Stimulated activated CD8-positive, alpha-beta memory T cell treated with anti-CD3 and anti-CD28 coated beads, Interleukin-2, amount 100 ng/mL, for 48 hours (primary cell): ENCODE data around the gene MT1H.
A peak's percentile ranks its signal among the peaks of the same experiment; 100 is the strongest.
"Not testable (repeated sequence)": the region's sequence is repeated elsewhere in the genome, so short reads cannot be mapped to it uniquely, and the experiment has no call there.

Source experiments
- DNase-seq, 2 donors: peaks; one replicate each; pipeline ENCODE4 v3.0.0-alpha.2; 2020; ENCODE audit warnings: low read depth in 2 of 2

The MT1H gene

DNA sequence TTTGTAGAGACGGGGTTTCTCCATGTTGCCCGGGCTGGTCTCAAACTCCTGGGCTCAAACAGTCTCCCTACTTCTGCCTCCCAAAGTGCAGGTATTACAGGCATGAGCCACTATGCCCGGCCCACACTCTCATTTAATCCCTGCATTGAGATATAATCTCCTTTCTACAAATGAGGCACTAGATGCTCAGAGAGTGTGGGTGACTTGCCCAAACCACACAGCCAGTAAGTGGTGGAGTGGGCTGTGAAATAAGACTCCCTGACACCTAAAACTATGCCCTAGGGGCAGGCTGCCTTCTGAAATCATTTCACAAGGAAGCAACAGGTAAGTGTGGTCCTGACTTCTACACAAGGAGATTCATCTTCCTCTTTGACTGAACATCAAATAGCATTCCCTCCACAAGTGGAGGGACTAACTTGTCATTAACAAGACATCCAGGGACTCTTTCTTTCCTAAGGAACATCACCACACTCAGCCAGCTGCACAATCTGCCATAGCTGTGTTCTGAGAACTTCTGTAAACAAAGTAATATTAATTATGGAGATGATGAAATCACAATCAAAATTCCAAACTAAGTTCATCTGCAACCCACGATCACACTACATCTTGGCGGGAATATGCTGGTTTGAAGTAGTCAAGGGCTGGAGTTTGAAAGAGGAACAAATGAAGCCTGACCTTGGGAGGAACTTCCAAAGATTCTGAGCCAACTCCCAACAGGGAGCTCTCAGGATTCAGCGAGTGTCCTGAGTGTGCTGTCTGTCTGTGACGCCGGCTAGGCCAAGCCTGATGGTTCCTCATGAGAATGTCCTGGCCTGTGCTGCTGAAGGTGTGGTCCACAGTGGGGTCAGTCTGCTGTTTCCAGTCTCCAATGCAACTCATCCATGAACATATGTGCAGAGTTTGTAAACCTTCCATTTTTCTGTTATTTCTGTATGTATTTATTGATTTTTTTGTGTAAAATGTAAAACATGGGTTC, 4.0 kb upstream of the MT1H start:
- not testable (repeated sequence) for DNase-seq

DNA sequence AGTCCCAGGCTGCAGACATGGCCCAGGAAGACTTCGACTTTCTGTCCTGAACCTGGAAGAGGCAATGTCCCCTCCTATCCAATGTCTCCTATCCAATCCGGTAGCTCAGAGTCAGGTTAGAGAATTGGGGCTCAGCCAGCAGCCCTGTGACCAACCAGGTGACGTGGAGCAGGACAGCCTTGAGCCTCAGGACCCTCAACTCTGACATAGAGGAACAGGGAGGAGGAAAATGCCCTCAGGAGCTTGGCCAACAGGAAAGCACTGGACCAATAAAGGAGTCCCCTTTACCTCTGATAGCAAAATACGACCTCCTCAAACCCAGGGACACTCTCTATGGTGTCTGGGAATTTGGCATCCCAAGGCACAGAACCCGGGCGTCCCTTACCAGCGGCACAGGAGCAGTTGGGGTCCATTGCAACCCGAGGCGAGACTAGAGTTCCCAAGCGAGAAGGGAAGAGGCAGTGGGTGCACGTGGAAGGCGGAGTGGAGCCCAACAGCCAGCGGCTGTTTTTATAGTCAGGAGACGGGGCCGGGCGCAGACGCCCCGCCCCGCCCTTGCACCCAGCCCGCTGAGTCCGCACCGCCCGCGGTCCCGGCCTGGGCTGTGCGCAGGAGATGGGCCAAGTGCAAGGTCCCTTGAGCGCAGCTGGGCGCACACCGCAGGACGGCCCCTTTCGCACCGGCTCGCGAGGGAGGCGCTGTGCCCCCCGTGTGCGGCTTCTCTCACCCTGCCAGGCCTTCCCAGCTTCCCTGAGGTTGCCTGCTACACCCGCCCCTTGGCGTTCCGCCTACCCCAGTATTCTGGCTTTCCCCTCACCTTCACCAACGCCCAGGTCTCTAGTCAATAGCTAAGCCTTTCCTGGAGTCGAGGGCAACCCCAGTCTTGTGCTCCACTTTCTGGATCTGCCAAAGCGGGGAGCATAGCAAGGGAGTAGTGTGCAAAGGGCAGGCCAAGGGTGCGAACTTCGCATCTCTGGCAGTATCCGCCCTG, 1.7 kb upstream of the MT1H start, which contains the start of gene MT1G:
MT1G (minus strand) TSS at position 485 of the 991 bp plus-strand sequence; CDS start at position 413, 72 bp downstream.
- DNase-seq = peak; percentile 44 to 53

DNA sequence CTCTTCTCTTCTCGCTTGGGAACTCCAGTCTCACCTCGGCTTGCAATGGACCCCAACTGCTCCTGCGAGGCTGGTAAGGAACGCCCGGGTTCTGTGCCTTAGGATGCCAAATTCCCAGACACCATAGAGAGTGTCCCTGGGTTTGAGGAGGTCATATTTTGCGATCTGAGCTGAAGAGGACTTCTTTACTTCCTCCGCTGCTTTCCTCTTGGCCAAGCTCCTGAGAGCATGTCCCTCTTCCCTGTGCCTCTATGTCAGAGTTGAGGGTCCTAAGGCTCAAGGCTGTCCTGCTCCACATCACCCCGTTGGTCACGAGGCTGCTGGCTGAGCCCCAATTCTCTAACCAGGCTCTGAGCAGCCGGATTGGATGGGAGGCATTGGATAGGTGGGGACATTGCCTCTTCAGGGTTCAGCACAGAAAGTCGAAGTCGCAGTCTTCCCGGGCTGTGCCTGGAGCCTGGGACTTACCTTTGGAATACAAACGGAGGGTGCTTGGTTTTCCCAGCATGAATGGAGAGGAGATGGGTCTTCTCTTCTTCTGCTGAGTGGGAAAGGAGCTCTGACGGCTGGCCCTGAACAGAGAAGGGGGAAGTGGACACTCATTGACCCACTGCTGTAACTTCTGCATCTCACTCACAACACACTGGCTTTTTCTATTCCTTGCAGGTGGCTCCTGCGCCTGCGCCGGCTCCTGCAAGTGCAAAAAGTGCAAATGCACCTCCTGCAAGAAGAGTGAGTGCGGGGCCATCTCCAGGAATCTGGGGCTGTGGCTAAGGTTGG, 416 bp downstream of the MT1H start:
- no peak for DNase-seq

DNA sequence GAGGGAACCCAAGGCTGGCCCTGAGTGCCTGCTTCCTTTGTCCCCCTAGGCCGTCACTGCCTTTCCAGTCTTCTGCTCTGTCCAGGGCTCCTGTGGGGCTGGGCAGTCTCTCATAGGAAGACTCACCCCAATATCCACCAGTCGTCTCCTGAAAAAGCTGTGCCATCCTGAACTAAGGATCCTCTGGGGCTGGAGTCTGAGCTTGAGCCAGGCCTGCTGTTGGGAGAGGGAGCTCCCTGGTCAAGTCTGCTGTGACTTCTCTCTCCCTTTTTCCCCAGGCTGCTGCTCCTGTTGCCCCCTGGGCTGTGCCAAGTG, 963 bp downstream of the MT1H start:
- no peak for DNase-seq

DNA sequence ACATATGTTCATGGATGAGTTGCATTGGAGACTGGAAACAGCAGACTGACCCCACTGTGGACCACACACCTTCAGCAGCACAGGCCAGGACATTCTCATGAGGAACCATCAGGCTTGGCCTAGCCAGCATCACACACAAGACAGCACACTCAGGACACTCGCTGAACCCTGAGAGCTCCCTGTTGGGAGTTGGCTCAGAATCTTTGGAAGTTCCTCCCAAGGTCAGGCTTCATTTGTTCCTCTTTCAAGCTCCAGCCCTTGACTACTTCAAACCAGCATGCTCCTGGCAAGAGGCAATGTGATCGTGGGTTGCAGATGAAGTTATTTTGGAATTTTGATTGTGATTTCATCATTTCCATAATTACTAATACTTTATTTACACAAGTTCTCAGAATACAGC, 2.1 kb downstream of the MT1H start:
- DNase-seq = not testable (repeated sequence)

DNA sequence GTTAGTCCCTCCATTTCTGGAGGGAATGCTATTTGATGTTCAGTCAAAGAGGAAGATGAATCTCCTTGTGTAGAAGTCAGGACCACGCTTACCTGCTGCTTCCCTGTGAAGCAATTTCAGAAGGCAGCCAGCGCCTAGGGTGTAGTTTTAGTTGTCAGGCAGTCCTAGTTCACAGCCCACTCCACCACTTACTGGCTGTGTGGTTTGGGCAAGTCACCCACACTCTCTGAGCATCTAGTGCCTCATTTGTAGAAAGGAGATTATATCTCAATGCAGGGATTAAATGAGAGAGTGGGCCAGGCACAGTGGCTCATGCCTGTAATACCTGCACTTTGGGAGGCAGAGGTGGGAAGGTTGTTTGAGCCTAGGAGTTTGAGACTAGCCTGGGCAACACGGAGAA, 2.6 kb downstream of the MT1H start:
- DNase-seq = not testable (repeated sequence)

DNA sequence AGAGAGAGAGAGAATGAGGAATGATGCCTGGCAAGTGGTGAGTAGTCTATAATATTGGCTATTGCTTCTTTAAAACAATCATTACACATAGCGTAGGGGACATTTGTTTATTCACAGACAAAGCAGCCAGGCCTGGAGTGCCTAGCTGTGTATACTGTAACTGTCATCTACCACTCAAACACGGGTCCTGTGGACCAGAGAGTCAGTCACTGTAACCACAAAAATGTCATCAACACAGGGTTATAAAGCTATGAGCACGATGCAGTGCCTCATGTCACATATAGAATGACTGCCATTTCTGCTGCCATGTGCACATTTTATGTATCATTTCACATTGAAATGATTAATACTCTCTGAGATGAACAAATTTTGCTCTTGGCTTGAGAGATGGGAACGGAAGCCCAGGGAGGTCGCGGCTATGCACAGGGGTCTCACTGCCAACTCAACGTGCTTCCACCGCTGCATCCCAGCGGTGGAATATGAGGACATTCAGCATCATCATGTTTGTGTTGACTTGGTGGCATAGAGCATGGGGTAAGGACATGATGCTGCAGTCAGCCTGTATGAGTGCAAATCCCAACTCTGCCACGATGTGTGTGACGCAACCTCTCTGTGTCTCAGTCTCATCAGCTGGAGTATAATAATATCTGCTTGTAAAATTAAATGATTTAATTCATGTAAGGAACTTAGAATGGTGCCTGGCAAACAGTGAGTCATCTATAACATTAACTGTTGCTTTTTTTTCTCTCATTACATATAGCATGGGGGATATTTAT, 3.3 kb downstream of the MT1H start:
- no peak for DNase-seq

DNA sequence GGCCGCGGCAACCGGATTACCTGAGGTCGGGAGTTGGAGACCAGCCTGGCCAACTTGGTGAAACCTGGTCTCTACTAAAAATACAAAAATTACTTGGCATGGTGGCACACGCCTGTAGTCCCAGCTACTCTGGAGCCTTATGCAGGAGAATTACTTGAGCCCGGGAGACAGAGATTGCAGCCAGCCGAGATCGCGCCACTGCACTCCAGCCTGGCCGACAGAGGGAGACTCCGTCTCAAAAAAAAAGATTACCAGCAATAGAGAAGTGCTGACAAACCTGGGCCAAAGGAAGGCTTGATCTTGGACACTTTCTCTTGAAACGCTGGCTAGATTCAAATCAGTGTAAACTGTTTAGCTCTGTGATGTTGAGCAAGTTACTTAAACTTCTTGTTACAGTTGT, 4.3 kb downstream of the MT1H start:
- no peak for DNase-seq

DNA sequence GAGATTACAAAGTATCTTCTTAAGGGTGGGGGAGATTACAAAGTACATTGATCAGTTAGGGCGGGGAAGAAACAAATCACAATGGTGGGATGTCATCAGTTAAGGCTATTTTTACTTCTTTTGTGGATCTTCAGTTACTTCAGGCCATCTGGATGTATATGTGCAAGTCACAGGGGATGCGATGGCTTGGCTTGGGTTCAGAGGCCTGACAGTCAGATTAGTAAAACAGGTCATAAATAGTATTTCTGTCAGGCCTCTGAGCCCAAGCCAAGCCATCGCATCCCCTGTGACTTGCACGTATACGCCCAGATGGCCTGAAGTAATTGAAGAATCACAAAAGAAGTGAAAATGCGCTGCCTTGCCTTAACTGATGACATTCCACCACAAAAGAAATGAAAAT, 5.0 kb downstream of the MT1H start:
- not testable (repeated sequence) for DNase-seq

DNA sequence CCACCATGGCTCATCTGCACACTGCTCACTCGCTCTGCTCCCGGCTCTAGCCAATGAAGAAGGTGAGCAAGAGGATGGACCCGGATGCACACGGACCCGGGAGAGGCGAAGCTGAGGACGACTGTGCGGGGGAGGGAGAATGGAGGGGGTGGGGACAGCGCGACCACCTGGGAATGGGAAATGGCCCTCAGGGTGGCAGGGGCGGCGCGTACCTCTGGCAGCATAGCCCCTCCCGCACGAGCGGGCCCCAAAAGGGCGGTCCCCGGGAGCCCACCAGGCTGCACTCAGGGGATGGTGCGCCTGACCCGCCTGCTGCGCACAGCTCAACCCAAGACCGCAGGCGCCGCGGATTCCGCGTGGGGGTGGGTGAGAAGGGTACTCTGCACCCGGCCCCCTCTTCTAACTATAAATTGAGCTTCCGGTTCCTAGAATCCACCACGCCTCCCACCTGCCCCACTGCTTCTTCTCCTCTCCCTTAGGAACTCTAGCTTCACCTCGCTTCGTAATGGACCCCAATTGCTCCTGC, 6.1 kb downstream of the MT1H start:
- peak; percentile 54 to 63 for DNase-seq

DNA sequence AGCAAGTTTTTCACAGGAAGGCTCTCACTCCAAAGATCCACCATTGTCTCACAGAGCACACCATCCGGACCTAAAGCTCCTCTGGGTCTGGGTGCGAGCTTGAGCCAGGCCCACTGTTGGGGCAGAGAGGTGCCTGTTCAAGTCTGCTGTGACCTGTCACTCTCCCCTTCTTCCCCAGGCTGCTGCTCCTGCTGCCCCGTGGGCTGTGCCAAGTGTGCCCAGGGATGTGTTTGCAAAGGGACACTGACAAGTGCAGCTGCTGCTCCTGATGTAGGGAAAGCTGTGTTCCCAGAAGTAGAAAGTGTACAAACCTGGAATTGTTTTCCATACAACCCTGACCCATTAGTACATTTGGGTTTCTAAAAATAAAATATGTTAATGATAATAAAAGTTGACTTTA, 7.9 kb downstream of the MT1H start:
- no peak for DNase-seq

DNA sequence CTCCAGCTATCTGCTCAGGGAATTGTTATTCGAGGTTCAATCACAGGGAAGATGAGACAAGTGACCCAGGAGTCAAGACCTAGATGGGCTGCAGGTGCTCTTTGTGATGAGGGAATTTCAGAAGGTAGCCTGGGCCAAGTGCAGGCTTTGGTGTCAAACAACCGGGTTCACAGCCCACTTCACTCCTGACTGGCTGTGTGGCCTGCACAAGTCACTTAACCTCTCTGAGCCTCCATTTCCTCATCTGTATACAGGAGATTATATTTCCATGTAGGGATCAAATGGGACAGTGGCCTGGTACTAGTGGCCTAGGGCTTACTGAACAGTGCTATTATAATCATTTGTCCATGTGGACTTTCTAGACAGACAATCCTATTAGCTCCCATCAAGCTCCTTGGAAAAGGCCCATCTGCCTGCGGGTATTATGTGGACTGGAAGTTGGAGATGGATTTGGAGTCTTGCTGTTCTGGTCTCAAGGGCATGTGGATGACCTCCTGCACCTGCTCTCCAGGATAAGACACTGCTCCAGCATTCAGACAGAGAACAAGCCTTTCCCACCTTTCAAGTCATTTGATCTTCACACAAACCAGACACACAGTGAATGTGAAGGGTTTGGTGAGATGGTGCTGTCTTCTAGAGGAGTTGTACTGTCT, 9.6 kb downstream of the MT1H start:
- DNase-seq = no peak

DNA sequence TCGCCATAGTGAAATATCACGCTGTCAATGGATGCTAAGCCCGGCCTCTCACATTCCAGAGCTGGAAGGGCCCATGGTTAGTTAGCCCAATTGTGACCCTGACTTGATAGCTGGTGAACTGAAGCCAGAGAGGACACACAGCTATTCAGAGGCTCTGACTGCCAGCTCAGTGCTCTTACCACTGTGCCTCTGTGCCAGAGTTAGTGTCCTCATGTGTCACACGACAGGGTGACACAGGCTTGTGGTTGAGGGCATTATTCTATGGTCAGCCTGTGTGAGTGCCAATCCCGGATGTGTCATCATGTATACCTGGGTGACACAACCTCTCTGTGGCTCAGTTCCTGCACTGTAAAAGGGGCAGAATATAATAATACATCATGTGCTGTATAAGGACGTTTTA, 10.2 kb downstream of the MT1H start:
- DNase-seq = no peak

DNA sequence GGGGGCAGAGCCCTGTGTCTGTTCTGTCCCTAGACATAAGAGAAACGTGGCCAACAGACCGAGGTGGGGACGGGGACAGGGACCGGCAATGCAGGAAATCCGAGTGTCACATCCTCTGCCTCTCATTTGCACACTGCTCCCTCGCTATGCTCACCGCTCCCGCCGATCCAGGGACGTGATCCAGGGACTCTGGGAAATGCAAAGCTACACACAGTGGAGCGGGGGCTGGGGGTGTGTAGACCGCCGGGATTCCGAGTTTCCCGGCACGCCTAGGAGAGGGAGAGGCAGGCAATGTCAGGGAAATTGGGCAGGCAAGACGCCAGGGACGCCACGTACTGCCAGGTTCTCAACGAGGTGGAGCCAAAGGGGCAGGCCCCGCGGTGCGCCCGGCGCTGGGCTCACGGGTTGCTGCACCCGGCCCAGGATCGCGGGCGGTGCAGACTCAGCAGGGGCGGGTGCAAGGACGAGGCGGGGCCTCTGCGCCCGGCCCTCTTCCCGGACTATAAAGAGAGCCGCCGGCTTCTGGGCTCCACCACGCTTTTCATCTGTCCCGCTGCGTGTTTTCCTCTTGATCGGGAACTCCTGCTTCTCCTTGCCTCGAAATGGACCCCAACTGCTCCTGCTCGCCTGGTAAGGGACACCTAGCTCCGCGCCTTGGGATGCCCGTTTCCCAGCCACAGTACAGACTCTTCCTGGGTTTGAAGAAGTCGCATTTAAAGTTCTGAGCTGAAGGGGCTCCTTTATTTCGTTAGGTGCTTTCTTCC, 12.5 kb downstream of the MT1H start, which contains the start of gene MT1X:
MT1X (plus strand) TSS at position 532 of the 764 bp plus-strand sequence; CDS start at position 603, 71 bp downstream.
- DNase-seq = peak; percentile 89

DNA sequence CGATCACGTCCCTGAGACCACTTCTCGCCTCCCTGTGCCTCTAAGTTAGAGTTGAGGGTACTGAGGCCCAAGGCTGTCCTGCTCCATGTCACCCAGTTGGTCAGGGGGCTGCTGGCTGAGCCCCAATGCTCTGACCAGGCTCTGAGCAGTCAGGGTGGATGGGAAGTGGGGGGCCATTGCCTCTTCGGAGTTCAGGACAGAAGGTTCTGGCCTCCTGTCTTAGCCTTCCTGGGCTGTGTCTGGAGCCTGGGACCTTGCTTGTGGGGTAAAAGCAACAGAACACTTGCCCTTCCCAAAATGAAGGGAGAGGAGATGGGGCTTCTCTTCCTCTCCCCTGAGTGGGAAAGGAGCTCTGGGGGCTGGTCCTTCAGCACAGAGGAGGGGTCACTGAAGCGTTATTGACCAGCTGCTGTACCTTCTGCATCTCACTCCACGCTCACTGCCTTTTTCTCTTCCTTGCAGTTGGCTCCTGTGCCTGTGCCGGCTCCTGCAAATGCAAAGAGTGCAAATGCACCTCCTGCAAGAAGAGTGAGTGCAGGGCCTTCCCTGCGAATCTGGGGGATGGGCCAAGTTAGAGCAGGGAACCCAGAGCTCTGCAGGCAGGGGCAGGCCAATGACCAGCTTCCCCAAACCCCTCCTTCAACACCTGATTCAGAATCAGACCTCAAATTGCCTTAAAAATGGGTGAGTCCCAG, 13.2 kb downstream of the MT1H start:
- DNase-seq = no peak

DNA sequence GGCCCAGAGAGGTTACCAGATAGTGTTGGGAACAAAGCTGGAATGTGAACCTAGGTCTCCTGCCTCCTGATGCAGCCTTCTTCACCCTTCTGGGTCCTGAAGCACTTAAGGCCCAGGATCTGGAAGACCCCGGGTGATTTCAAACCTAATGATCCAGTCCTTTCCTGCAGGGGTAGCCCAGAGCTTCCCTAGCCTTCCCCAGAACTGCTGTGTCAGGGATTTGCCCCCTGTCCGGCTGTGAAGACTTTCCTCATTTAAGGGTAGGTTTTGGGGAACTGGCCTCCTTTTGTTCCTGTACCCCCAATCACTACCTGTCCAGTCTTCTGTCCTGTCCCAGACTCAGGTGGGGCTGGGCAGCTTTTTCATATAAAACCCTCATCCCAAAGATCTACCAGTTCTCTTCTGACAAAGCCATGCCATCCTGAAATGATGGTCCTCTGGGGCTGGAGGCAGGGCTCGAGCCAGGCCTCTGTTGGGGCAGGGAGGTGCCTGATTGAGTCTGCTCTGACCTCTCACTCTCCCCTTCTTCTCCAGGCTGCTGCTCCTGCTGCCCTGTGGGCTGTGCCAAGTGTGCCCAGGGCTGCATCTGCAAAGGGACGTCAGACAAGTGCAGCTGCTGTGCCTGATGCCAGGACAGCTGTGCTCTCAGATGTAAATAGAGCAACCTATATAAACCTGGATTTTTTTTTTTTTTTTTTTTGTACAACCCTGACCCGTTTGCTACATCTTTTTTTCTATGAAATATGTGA, 14.0 kb downstream of the MT1H start:
- DNase-seq = no peak

DNA sequence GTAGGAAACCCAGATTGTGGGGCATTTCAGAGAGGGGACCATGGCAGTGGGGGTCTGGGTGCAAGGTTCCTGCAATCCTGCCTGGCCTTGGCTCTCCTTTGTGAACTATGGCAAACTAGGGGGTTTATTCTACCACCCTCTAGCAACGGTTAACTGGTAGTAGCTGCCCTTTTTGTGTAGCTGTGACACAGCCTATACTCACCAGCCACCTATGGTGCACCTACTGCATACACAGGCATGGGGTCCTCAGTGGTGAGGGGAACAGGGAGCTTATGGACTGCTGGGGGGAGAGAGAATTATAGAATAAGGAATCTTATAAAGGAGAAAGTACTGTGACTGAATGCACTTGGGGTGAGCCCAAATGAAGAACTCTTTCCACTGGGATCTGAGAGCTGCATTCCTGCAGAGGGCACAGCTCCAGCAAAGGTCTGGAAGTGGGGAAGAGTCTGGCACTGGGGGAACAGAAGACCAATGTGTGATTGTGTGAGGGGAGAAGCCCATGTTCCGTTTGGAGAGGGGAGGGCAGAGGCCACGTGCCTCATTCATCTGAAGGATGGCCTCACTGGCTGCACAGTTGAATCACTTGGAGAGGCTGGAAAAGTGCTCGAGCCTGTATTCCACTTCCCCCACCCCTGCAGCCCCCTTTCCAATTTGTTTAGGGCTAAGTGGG, 14.8 kb downstream of the MT1H start:
- no peak for DNase-seq
